G401 (cell line): ENCODE measurements around the gene DUS2. TPM values are rescaled to one million over a fixed set of nuclear protein-coding genes. Genes with fewer than 3 reads are reported as not detected.
"Not testable (repeated sequence)": the region's sequence is repeated elsewhere in the genome, so short reads cannot be mapped to it uniquely, and the experiment has no call there.

Experiments
- DNase-seq: peaks from one replicate; pipeline ENCODE4 v3.0.0-alpha.2; 2015; ENCODE audit warnings: low spot score
- in situ Hi-C: cut with HindIII; loops from 2 replicates; pipeline ENCODE4 v1.10.0; 2016; ENCODE audit warnings: low sequenced_read_pairs, mixed read lengths
- total RNA-seq: library from RNA; depleted of rRNA; stranded (reverse); fragments of >200 nt; shearing (Covaris generic); gene quantifications from 2 replicates; pipeline ENCODE4 v1.2.3, GENCODE V29; 2014

The DUS2 gene
- total RNA-seq, 1 experiment from 2014 or later, result 19.3 TPM

DNA sequence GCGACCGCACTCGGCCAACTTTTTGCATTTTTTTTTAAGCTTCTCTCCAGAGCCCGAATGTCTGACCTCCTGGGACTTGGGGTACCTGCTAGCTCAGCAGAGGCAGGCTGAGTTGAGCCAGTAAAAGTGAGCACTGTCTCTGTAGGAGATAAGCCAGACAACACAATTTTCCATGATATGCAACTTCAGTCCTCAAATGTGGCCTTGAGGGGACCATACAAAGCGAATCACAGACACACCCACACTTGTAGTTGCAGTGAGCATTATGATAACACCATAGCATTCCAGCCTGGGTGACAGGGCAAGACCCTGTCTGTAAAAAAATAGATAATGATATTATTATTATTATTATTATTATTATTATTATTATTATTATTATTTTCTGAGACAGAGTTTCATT is 26.4 kb upstream of the DUS2 start:
- in situ Hi-C loops, result no loop called here

DNA sequence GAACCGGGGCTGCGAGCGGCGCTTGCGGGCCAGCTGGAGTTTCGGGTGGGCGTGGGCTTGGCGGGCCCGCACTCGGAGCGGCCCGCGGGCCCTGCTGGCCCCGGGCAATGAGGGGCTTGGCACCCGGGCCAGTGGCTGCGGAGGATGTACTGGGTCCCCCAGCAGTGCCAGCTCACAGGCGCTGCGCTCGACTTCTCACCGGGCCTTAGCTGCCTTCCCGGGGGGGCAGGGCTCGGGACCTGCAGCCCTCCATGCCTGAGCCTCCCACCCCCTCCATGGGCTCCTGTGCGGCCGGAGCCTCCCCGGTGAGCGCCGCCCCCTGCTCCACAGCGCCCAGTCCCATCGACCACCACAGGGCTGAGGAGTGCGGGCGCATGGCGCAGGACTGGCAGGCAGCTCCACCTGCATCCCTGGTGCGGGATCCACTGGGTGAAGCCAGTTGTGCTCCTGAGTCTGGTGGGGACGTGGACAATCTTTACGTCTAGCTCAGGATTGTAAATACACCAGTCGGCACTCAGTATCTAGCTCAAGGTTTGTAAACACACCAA is 24.8 kb upstream of the DUS2 start:
- in situ Hi-C loops, DNase-seq: not testable (repeated sequence)

More for the DNA sequence above, 26.4 kb upstream of the DUS2 start:
- DNase-seq, result no peak

DNA sequence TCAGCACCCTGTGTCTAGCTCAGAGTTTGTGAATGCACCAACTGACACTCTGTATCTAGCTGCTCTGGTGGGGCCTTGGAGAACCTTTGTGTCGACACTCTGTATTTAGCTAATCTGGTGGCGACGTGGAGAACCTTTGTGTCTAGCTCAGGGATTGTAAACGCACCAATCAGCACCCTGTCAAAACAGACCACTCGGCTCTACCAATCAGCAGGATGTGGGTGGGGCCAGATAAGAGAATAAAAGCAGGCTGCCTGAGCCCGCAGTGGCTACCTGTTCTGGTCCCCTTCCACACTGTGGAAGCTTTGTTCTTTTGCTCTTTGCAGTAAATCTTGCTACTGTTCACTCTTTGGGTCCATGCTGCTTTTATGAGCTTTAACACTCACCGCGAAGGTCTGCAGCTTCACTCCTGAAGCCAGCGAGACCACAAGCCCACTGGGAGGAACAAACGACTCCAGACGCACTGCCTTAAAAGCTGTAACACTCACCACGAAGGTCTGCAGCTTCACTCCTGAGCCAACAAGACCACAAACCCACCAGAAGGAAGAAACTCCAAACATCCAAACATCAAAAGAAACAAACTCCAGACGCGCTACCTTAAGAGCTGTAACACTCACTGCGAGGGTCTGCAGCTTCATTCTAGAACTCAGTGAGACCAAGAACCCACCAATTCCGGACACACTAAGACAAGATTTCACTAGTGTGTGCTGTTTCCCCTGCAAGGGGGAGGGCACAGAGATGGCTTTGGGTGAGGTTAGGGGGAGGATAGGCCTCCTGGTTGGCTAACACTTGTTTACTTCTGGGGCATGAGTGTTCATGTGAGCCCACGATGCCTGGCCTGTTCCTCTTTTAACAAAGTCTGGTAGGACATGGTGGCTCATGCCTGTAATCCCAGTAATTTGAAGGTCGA is 24.1 kb upstream of the DUS2 start, which contains the start of gene DPEP2:
Gene DPEP2 (minus strand): TSS at position 706 of the 910 bp plus-strand sequence. CDS start 6,272 bp downstream, outside the sequence.
- in situ Hi-C loops, DNase-seq: not testable (repeated sequence)

- in situ Hi-C loops, result no loop called here
- no peak for DNase-seq
Measured at GRCh38 chr16:67999985-68000384, 23.1 kb upstream of the DUS2 start.

DNA sequence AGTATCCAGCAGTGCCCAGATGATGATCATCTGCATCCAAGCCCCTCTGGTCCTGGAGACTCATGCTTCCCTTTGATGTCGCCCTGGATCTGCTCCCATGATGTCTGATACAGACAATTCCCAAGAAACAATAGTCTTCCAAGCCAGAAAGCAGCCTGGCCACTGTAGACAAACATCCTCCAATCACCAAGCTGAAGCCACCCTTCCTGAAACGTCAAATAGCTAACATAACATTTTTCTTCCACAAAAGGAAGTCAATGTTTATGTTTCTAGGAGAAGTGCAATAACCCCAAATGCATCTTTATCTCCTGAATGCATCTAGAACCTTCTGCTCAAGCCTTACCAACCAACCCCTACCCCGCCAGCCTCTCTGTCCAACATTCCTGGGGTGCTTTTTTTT is 22.6 kb upstream of the DUS2 start:
- no peak for DNase-seq
- in situ Hi-C loops, result no loop called here

- DNase-seq, result no peak
- in situ Hi-C loops, result no loop called here
Measured at GRCh38 chr16:68003031-68003430, 20.1 kb upstream of the DUS2 start.

GRCh38 chr16:68005211-68005610 is 17.9 kb upstream of the DUS2 start:
- no peak for DNase-seq
- in situ Hi-C loops, result no loop called here

DNA sequence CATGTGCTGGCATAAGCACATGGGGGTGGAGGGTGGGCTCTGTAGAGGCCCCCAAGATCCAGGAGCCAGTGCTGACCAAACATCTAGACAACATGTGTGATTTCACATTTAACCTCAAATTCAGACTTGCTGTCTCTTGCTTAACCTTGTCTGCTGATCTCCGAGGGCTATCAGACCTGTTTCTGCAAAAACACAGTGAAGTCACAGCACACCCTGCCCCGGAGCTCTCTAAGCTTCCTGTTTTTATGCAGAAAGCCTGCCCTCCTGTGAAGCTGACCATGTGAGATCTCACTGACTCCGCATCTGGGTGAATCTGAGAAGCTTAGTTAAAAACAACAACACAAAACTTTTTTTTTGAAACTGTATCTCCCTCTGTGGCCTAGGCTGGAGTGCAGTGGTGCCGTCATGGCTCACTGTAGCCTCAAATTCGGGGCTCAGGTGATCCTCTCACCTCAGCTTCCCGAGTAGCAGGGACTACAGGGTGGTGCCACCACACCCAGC is 17.2 kb upstream of the DUS2 start:
- no peak for DNase-seq
- in situ Hi-C loops, result no loop called here

- in situ Hi-C loops, result no loop called here
- no peak for DNase-seq
Measured at GRCh38 chr16:68009157-68009735, 13.8 kb upstream of the DUS2 start.

DNA sequence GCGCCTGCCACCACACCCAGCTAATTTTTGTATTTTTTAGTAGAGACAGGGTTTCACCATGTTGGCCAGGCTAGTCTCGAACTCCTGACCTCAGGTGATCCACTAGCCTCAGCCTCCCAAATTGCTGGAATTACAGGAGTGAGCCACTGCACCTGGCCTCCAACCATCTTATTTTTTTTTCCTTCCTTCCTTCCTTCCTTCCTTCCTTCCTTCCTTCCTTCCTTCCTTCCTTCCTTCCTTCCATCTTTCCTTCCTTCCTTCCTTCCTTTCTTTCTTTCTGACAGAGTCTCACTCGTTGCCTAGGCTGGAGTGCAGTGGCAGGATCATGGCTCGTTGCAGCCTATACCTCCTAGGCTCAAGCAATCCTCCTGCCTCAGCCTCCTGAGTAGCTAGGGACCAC is 13.2 kb upstream of the DUS2 start:
- in situ Hi-C loops, DNase-seq: not testable (repeated sequence)

DNA sequence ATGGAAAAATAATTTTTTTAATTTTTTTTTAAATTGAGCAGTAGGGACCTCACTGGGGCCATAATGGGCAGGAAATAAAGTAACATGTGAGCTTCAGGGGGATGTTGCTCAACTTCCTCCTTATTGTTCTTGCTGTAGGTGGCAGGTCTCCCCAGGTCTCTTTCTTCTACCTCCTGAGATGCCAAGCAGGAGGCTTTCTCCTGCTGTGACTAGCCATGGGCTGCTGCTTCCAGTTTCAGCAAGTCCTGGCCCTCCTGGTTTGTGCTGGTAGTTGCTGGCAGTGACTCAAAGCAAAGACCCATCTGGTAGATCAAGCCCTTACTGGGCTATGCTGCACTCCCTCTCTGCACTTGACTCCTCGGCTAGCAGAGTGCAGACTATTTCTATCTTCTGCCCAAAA is 9.6 kb upstream of the DUS2 start:
- no peak for DNase-seq
- in situ Hi-C loops, result no loop called here

DNA sequence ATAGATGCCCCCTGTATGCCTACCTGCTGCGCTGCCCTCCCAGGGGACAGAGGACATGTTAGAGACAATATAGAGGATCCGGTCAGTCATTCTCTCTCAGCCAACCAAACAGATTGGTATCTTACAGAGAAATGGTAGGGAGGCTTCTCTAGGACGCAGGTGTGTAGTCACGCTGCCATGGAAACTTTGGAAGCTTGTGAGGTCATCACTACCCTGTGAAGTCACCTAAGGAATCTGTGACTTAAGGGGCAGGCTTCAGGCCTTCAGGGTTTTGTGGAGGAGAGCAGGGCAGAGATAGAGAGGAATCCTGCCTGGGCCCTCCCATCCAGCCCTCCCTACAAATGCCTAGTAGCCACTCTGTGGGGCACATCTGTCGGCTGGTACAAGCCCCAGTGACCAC is 7.4 kb upstream of the DUS2 start, which contains the start of gene DPEP2NB:
Gene DPEP2NB (minus strand): TSS at position 231 of the 400 bp plus-strand sequence. CDS start 141 bp downstream, at position 90.
- in situ Hi-C loops, result no loop called here
- no peak for DNase-seq

GRCh38 chr16:68019167-68019680 is 3.9 kb upstream of the DUS2 start:
- DNase-seq, result no peak
- in situ Hi-C loops, result no loop called here

- in situ Hi-C loops, result no loop called here
- no peak for DNase-seq
Measured at GRCh38 chr16:68021490-68021889, 1.6 kb upstream of the DUS2 start.

DNA sequence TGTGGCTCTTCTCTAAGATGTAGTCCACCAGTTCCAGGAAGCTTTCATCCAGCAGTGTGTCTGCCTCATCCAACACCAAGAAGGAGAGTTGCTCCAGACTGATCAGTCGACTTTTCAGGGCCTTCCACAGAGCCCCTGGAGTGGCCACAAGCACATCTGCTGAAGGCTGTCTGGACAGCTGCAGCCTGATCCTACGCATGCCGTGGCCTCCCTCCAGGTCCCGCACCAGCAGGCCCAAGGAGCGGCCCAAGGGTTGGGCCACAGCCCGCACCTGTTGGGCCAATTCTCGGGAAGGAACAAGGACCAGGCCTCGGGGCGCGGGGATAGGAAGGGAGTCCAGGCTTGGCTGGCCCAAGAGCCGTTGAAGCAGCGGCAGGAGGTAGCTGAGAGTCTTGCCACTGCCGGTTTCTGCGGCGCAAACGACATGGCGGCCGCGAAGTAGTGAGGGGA is 781 bp upstream of the DUS2 start:
- no peak for DNase-seq
- in situ Hi-C loops, result no loop called here

DNA sequence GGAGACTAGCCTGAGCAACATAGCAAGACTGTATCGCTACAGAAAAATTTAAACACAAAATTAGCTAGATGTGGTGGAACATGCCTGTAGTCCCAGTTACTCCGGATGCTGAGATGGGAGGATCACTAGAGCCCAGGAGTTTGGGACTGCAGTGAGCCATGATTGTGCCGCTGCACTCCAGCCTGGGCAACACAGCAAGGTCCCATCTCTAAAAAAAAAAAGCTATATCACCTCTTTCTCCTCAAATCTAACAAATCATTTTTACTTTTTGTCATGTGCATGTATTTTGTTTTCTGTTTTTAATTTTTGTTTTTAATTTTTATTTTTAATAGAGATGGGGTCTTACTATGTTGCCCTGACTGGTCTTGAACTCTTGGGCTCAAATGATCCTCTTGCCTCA is 5.9 kb downstream of the DUS2 start:
- no peak for DNase-seq
- in situ Hi-C loops, result no loop called here

- in situ Hi-C loops, DNase-seq: not testable (repeated sequence)
Measured at GRCh38 chr16:68030108-68030507, 7.0 kb downstream of the DUS2 start.

DNA sequence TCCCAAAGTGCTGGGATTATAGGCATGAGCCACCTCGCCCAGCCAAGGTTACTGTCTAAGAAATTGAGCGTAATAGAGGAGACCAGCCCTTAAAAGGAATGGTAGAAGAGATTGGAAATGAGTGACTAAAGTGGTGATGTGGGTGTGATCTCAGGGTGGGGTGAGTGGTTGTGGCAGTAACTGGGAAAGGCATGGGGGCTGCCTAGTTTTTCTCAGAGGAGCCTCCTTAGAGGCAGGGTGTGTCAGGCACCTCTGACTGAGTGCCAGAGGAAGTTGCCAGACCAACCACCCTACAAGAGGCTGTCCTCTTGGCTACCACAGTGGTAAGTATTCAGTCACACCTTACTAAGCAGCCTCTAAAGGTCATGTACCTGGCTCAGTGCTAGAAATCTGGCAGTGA is 8.9 kb downstream of the DUS2 start:
- in situ Hi-C loops, result no loop called here
- no peak for DNase-seq

DNA sequence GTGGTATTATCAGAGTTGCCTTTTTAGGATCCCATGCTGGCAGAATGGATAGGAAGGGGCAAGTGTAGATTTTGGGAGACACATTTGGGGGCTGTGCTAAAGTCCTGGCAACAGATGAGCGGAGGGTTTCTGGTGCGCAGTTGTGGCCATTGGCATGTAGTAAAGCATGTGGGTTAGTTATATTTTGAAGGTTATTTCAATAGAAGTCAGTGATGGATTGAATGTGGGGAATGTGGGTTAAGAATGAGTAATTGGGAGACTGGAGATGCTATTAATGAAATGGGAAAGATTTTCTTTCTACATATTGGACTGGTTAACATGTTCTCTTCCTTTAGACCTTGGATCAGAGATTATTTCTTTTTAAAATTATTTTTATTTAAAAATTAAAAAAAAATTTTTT is 10.0 kb downstream of the DUS2 start:
- in situ Hi-C loops, result no loop called here
- no peak for DNase-seq

- in situ Hi-C loops, result no loop called here
- DNase-seq, result no peak
Measured at GRCh38 chr16:68035227-68035626, 12.1 kb downstream of the DUS2 start.
